Esophagus squamous epithelium (tissue), 5 donors: ENCODE results near the gene NUBP1. TPM values are rescaled to one million over a fixed set of nuclear protein-coding genes. Genes with fewer than 3 reads are reported as not detected.

Source experiments
- DNase-seq: peaks from one replicate; lab custom pipeline; 2025; lab: John Stamatoyannopoulos, UW
- H3K27ac ChIP-seq, 4 donors: fragments of 200-600 bp; sonication (generic); one replicate each; pipeline ENCODE4 v1.5.1; 2016 to 2019; ENCODE audit warnings: mild to moderate bottlenecking in 1 of 4
- H3K27me3 ChIP-seq, 4 donors: fragments of 200-600 bp; sonication (generic); 1 replicate in 3 of 4; 2 replicates in 1 of 4; pipeline versions ENCODE4 v1.5.1 to v1.6.0; 2017 to 2021; ENCODE audit warnings: antibody characterized with exemption in 1 of 4
- H3K36me3 ChIP-seq, 3 donors: fragments of 200-600 bp; sonication (generic); one replicate each; pipeline ENCODE4 v1.5.1; 2016 to 2019
- H3K4me1 ChIP-seq, 3 donors: fragments of 200-600 bp; sonication (generic); one replicate each; pipeline ENCODE4 v1.5.1; 2017 to 2019
- H3K4me3 ChIP-seq, 4 donors: fragments of 200-600 bp; sonication (generic); 1 replicate in 3 of 4; 2 replicates in 1 of 4; pipeline ENCODE4 v1.5.1; 2016 to 2019; ENCODE audit warnings: mild to moderate bottlenecking in 2 of 4, moderate library complexity in 1 of 4
- H3K9me3 ChIP-seq, 3 donors: fragments of 200-600 bp; sonication (generic); one replicate each; pipeline ENCODE4 v1.5.1; 2016 to 2019
- POLR2A ChIP-seq, 4 donors: fragments of 450-650 bp; IDR thresholded peaks; one replicate each; pipeline ENCODE4 v1.6.1; 2017; ENCODE audit warnings: antibody characterized with exemption in 4 of 4, mild to moderate bottlenecking in 4 of 4, moderate library complexity in 3 of 4
- WGBS, 2 donors: methylation state at CpG; one replicate each; pipeline ENCODE4 v1.1.5; 2018; 5-methylcytosine and 5-hydroxymethylcytosine counted together
- intact Hi-C: fragments of 100-400 bp; cut with DNase I; formaldehyde crosslinking; loops from one replicate; pipeline ENCODE4 v1.15.0; 2022
- total RNA-seq, 4 donors: library from RNA; depleted of rRNA; stranded (reverse); fragments of >200 nt; gene quantifications; one replicate each; pipeline ENCODE4 v1.1.0, GENCODE V29; 2016
- TF ChIP-seq, protein P1 (sequence below), 6 experiments: fragments of 450-650 bp in 4 of 6; fragments of 200-600 bp in 2 of 6; sonication (generic) in 2 of 6; IDR thresholded peaks; one replicate each; pipeline ENCODE4 v1.5.1; 2016 to 2019; ENCODE audit warnings: antibody characterized with exemption in 6 of 6, mild to moderate bottlenecking in 4 of 6, moderate library complexity in 4 of 6
- donor health status: DM: yes; HTN: yes; CAD: no.

NUBP1 gene
- total RNA-seq, 4 donors from 2014 or later, result 18.9 to 25.6 (median 21.1) TPM

DNA sequence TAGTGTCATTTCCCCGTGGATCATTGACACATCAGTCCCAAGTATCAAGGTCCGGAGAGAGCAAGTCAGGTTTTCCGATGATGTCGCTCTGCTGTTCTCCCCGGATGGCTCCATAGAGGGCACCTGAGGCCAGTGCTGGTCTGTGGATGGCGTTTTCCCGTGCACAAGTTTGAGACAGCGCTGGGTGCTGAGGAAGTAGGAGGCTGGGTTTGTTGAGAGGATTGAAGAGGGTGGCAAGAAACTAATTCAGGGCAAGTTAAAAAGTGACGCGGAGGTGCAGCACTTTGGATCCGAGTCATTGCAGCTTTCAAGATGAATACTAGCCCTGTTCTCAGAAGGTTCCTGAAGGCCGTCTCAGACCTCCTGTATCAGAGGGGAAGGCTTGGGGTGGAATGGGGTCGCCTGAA lies 7.7 kb downstream of the NUBP1 start:
- DNase-seq, result no peak
- 70% methylated on average over 13 of the region's 13 CpGs for WGBS, 2 donors
- Histone ChIP-seq H3K9me3 (no peaks in the 10 kb centered on the region), H3K4me1 (peaks cover 0 to 18% (median 5%) of the 10 kb centered on the region in 3 donors), H3K36me3 (peaks cover 0 to 100% (median 15%) of the 10 kb centered on the region in 3 donors), H3K27me3 (no peaks in the 10 kb centered on the region), H3K27ac (peak overlapping the region in 1 of 4 donors; percentile 21), H3K4me3 (no peak overlapping the region)
- intact Hi-C loops, result no loop called here
- TF ChIP-seq, protein P1, sequence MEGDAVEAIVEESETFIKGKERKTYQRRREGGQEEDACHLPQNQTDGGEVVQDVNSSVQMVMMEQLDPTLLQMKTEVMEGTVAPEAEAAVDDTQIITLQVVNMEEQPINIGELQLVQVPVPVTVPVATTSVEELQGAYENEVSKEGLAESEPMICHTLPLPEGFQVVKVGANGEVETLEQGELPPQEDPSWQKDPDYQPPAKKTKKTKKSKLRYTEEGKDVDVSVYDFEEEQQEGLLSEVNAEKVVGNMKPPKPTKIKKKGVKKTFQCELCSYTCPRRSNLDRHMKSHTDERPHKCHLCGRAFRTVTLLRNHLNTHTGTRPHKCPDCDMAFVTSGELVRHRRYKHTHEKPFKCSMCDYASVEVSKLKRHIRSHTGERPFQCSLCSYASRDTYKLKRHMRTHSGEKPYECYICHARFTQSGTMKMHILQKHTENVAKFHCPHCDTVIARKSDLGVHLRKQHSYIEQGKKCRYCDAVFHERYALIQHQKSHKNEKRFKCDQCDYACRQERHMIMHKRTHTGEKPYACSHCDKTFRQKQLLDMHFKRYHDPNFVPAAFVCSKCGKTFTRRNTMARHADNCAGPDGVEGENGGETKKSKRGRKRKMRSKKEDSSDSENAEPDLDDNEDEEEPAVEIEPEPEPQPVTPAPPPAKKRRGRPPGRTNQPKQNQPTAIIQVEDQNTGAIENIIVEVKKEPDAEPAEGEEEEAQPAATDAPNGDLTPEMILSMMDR (IDR thresholded peaks at IDR 0.05), result no peak
- TF ChIP-seq POLR2A (IDR thresholded peaks at IDR 0.05), result no peak

DNA sequence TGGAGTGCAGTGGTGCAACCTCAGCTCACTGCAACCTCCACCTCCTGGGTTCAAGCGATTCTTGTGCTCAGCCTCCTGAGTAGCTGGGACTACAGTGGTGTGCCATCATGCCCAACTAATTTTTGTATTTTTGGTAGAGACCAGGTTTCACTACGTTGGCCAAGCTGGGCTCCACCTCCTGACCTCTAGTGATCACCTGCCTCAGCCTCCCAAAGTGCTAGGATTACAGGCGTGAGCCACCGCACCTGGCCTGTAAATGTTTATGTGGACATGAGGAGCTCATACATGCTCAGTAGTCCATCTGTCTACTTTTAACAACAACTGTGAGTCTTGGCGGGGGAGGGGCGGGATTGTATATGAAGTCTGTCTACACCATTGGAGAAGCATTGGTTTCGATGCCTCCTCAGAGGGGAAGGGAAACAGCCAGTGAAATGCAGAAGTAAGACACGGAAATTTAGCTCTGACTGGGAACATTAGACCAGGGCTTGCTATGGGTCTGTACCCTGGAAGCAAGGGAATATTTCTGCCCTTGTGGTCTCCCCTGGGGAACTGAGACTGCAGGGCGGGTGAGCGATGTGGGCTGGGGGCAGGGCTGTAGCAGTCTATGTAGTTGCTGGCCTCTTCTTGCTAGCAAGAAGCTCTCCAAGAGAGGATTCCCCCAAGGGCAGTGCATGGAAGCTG lies 9.3 kb downstream of the NUBP1 start:
- intact Hi-C loops, result no loop called here
- 76 to 88% methylated on average over 8 to 9 of the region's 10 CpGs for WGBS, 2 donors
- Histone ChIP-seq H3K4me3 (no peak overlapping the region), H3K27me3 (no peaks in the 10 kb centered on the region), H3K4me1 (peaks cover 0 to 18% (median 5%) of the 10 kb centered on the region in 3 donors), H3K9me3 (no peaks in the 10 kb centered on the region), H3K36me3 (peaks cover 0 to 100% (median 12%) of the 10 kb centered on the region in 3 donors), H3K27ac (peak overlapping the region in 1 of 4 donors; percentile 54)
- no peak for TF ChIP-seq POLR2A (IDR thresholded peaks at IDR 0.05)
- TF ChIP-seq, protein P1 (IDR thresholded peaks at IDR 0.05), result no peak
- peak; percentile 19 for DNase-seq

DNA sequence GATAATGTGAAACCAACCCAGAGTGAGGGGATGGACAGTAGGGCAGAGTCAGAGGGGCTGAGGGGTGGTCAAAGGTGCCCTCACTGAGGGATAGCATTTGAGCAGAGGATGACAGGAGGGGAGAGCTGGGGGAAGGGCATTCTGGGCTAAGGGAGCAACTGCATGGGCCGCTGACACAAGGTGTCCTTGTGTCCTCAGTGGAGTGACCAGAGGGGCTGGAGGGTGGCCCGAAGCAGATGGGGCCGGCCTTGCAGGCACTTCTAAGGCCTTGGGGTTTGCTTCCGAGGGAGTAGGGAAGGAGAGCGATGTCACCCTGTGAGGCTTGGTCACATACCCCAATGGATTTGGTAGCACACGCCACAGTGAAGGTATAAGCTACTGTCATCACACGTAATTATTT lies 10.0 kb downstream of the NUBP1 start:
- Histone ChIP-seq H3K4me1 (peaks cover 0 to 15% (median 5%) of the 10 kb centered on the region in 3 donors), H3K4me3 (no peak overlapping the region), H3K27me3 (no peaks in the 10 kb centered on the region), H3K36me3 (peaks cover 3 to 100% (median 18%) of the 10 kb centered on the region in 3 donors), H3K9me3 (no peaks in the 10 kb centered on the region), H3K27ac (peak overlapping the region in 1 of 4 donors; percentile 54)
- TF ChIP-seq, protein P1 (IDR thresholded peaks at IDR 0.05), result no peak
- TF ChIP-seq POLR2A (IDR thresholded peaks at IDR 0.05), result no peak
- intact Hi-C loops, result no loop called here
- WGBS, 2 donors, result 87% methylated on average over 7 of the region's 7 CpGs
- DNase-seq, result no peak

DNA sequence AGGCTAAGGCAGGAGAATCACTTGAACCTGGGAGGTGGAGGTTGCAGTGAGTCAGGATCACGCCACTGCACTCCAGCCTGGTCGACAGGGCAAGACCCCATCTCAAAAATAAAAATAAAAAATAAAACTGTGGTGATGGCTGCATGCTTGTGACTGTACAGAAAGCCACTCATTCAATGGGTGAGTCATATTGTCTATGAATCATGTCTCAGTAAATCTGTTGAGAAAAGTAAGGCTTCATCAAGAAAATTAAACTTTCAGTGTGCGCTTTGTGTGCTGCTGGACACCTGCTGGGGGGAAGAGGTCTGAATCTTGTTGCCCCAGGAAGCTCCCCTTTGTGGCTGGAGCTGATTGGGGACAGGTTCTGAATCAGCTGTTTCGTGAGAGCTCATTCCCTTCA lies 11.3 kb downstream of the NUBP1 start:
- TF ChIP-seq, protein P1 (IDR thresholded peaks at IDR 0.05), result no peak
- TF ChIP-seq POLR2A (IDR thresholded peaks at IDR 0.05), result no peak
- Histone ChIP-seq H3K27me3 (no peaks in the 10 kb centered on the region), H3K9me3 (no peaks in the 10 kb centered on the region), H3K36me3 (peaks cover 8 to 100% (median 31%) of the 10 kb centered on the region in 3 donors), H3K27ac (no peak overlapping the region), H3K4me1 (peaks cover 0 to 4% (median 0%) of the 10 kb centered on the region in 3 donors), H3K4me3 (no peak overlapping the region)
- intact Hi-C loops, result no loop called here
- no peak for DNase-seq
- 69 to 74% methylated on average over 4 of the region's 4 CpGs for whole genome bisulfite sequencing, 2 donors

DNA sequence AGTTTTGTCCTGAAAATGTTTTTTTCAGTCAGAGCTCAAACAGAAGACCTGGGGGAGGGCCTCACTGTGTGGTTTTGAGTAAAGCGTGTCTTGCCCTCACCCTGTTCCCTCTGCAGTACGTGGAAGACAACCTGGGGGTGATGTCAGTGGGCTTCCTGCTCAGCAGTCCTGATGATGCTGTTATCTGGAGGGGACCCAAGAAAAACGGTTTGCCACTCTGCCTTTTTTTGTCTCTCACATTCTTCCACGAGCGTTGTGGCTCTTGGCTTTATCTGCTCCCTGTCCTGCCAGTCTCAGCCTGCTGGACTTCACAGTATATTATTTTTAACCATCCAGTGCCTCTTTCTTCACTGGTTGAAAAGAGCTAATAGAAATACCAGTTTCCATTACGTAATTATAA lies 12.9 kb downstream of the NUBP1 start:
- Histone ChIP-seq H3K36me3 (peaks cover 14 to 100% (median 46%) of the 10 kb centered on the region in 3 donors), H3K27ac (no peak overlapping the region), H3K9me3 (no peaks in the 10 kb centered on the region), H3K27me3 (no peaks in the 10 kb centered on the region), H3K4me3 (no peak overlapping the region), H3K4me1 (no peaks in the 10 kb centered on the region)
- no peak for DNase-seq
- intact Hi-C loops, result no loop called here
- no peak for TF ChIP-seq POLR2A (IDR thresholded peaks at IDR 0.05)
- TF ChIP-seq, protein P1 (IDR thresholded peaks at IDR 0.05), result no peak
- 73 to 77% methylated on average over 6 of the region's 6 CpGs for WGBS, 2 donors
